Epithelial cell of esophagus (primary cell): ENCODE measurements around the gene DGKB.

Experiments
- DNase-seq: peaks from one replicate; pipeline ENCODE4 v3.0.0; 2010; ENCODE audit warnings: low read depth
- H3K4me3 ChIP-seq: 2 replicates; pipeline ENCODE4 v1.5.1; 2011; ENCODE audit warnings: mild to moderate bottlenecking, low read length, control low read depth
- CTCF ChIP-seq: IDR thresholded peaks from 2 replicates; pipeline ENCODE4 v1.5.1; 2011; ENCODE audit warnings: low read depth, mild to moderate bottlenecking, low read length, control low read depth, inconsistent platforms; ENCODE audit not compliant: insufficient read depth; ENCODE audit errors: missing control alignments

DGKB gene

GRCh38 chr7:14177876-14178275, 724.7 kb downstream of the DGKB start:
- H3K4me3 ChIP-seq = no peak overlapping the region
- DNase-seq = no peak
- TF ChIP-seq CTCF = no peak

GRCh38 chr7:14170872-14171271, 731.7 kb downstream of the DGKB start:
- H3K4me3 ChIP-seq = no peak overlapping the region
- DNase-seq = peak; percentile 66
- no peak for TF ChIP-seq CTCF

GRCh38 chr7:14158111-14158510, 744.4 kb downstream of the DGKB start:
- no peak overlapping the region for H3K4me3 ChIP-seq
- no peak for TF ChIP-seq CTCF
- DNase-seq = no peak

GRCh38 chr7:14156436-14156835, 746.1 kb downstream of the DGKB start:
- no peak for TF ChIP-seq CTCF
- DNase-seq = no peak
- no peak overlapping the region for H3K4me3 ChIP-seq

- DNase-seq = no peak
- TF ChIP-seq CTCF = no peak
- H3K4me3 ChIP-seq = no peak overlapping the region
Observed at GRCh38 chr7:14148974-14149373, 753.6 kb downstream of the DGKB start.

GRCh38 chr7:14147532-14147931, 755.0 kb downstream of the DGKB start:
- TF ChIP-seq CTCF = no peak
- no peak for DNase-seq
- H3K4me3 ChIP-seq = no peak overlapping the region

GRCh38 chr7:14144538-14144937, 758.0 kb downstream of the DGKB start:
- H3K4me3 ChIP-seq = no peak overlapping the region

More at GRCh38 chr7:14144538-14144937, 758.0 kb downstream of the DGKB start:
- DNase-seq = no peak
- no peak for TF ChIP-seq CTCF
